GM12878 (cell line): Measurements from ENCODE around the gene AWAT1. TPM values are rescaled to one million over a fixed set of nuclear protein-coding genes. Genes with fewer than 3 reads are reported as not detected.

Experiments
- ATAC-seq: fragments of 200-7000 bp; cut with Tn5 transposase; 3 replicates; pipeline ENCODE4 v1.9.1; 2020; ENCODE audit warnings: mild to moderate bottlenecking, moderate library complexity
- BruUV-seq: library from RNA; stranded (reverse); fragments of 400-500 nt; replicated peaks from 2 replicates; lab custom pipeline; 2021; lab: Mats Ljungman, UMichigan
- CTCF ChIA-PET: fragments of 300-600 bp; sonication (Branson Sonifier 250); formaldehyde crosslinking; extraction: SDS; loops from one replicate; lab custom pipeline; 2021; ENCODE audit warnings: inconsistent platforms; lab: Yijun Ruan, JAX
- POLR2A ChIA-PET: fragments of 350-600 bp; formaldehyde crosslinking; extraction: SDS; loops from one replicate; lab custom pipeline; 2021; ENCODE audit warnings: inconsistent platforms; lab: Charles Lee
- RAD21 ChIA-PET: fragments of 300-600 bp; sonication (Branson Sonifier 250); formaldehyde crosslinking; loops from one replicate; lab custom pipeline; 2023; ENCODE audit warnings: antibody characterized with exemption; ENCODE audit not compliant: unreplicated experiment; lab: Charles Lee
- SMC1A ChIA-PET: fragments of 300-600 bp; sonication (Branson Sonifier 250); formaldehyde crosslinking; loops from one replicate; lab custom pipeline; 2023; ENCODE audit not compliant: unreplicated experiment, uncharacterized antibody; lab: Charles Lee
- DNase-seq: peaks from one replicate; pipeline ENCODE4 v3.0.0-alpha.2; 2011; ENCODE audit warnings: low read depth, low spot score
- FAIRE-seq: peaks from 3 replicates; lab custom pipeline; 2011; peaks lifted over from hg19 to GRCh38; lab: Jason Lieb, UNC
- H2AFZ ChIP-seq: 2 replicates; pipeline ENCODE4 v1.6.0; 2011; ENCODE audit warnings: low read depth, low read length, control low read depth; ENCODE audit not compliant: control insufficient read depth
- H3K27ac ChIP-seq: 2 replicates; pipeline ENCODE4 v1.5.1; 2011; ENCODE audit warnings: control low read depth; ENCODE audit not compliant: control insufficient read depth, insufficient read depth
- H3K27me3 ChIP-seq, 2 experiments: replicated peaks in 1 of 2; 2 replicates each; pipeline versions ENCODE4 v1.6.0 to v1.6.1; 2011; ENCODE audit warnings: low read length in 1 of 2; ENCODE audit not compliant: control insufficient read depth in 2 of 2, insufficient read depth in 2 of 2
- H3K36me3 ChIP-seq, 2 experiments: 2 replicates each; pipeline ENCODE4 v1.5.1; 2011; ENCODE audit warnings: low read length in 1 of 2; ENCODE audit not compliant: control insufficient read depth in 2 of 2, insufficient read depth in 2 of 2
- H3K4me1 ChIP-seq: 2 replicates; pipeline ENCODE4 v1.6.1; 2011; ENCODE audit warnings: mild to moderate bottlenecking, low read length, moderate library complexity, mixed read lengths; ENCODE audit not compliant: control insufficient read depth, insufficient read depth
- H3K4me2 ChIP-seq: 2 replicates; pipeline ENCODE4 v1.6.0; 2011; ENCODE audit warnings: control low read depth; ENCODE audit not compliant: control insufficient read depth, insufficient read depth
- H3K4me3 ChIP-seq: fragments of 200-600 bp; sonication (generic); 2 replicates; pipeline ENCODE4 v1.5.1; 2016
- H3K79me2 ChIP-seq: 2 replicates; pipeline ENCODE4 v1.6.0; 2011; ENCODE audit warnings: low read length; ENCODE audit not compliant: control insufficient read depth, insufficient read depth
- H3K9ac ChIP-seq: 2 replicates; pipeline ENCODE4 v1.8.0; 2011; ENCODE audit warnings: low read length, control low read depth, mixed read lengths; ENCODE audit not compliant: control insufficient read depth, insufficient read depth
- H3K9me3 ChIP-seq: replicated peaks from 3 replicates; pipeline ENCODE4 v1.5.1; 2011; ENCODE audit warnings: mild to moderate bottlenecking, low read length; ENCODE audit not compliant: control insufficient read depth, insufficient read depth
- H4K20me1 ChIP-seq: 2 replicates; pipeline ENCODE4 v1.6.0; 2011; ENCODE audit not compliant: control insufficient read depth, insufficient read depth
- BCLAF1 ChIP-seq: fragments of 450-650 bp; IDR thresholded peaks from 2 replicates; pipeline ENCODE4 v1.6.1; 2017; ENCODE audit warnings: antibody characterized with exemption, mild to moderate bottlenecking, moderate library complexity
- BHLHE40 ChIP-seq, 2 experiments: fragments of 450-650 bp in 1 of 2; IDR thresholded peaks; 2 replicates each; pipeline ENCODE4 v1.6.1; 2011 to 2017; ENCODE audit warnings: low read depth in 2 of 2, borderline replicate concordance in 1 of 2, improper control_type of control experiment in 1 of 2, low read length in 1 of 2, mild to moderate bottlenecking in 1 of 2
- CEBPB ChIP-seq, 2 experiments: fragments of 150-350 bp in 1 of 2; IDR thresholded peaks; 2 replicates each; pipeline ENCODE4 v1.6.1; 2012 to 2014; ENCODE audit warnings: low read depth in 2 of 2, low read length in 2 of 2, borderline replicate concordance in 1 of 2, inconsistent platforms in 1 of 2
- ETV6 ChIP-seq, 2 experiments: fragments of 450-650 bp in 1 of 2; IDR thresholded peaks in 1 of 2; conservative IDR thresholded peaks in 1 of 2; 2 replicates each; pipeline ENCODE4 v1.6.1; 2014; ENCODE audit warnings: antibody characterized with exemption in 1 of 2, borderline replicate concordance in 1 of 2, low read depth in 1 of 2, mild to moderate bottlenecking in 1 of 2, moderate library complexity in 1 of 2
- NR2C1 ChIP-seq: fragments of 450-650 bp; IDR thresholded peaks from 2 replicates; pipeline ENCODE4 v1.6.1; 2017; ENCODE audit warnings: antibody characterized with exemption, mild to moderate bottlenecking, moderate library complexity
- PAX8 ChIP-seq: fragments of 450-650 bp; IDR thresholded peaks from 2 replicates; pipeline ENCODE4 v1.6.1; 2017; ENCODE audit warnings: mild to moderate bottlenecking, moderate library complexity
- RUNX3 ChIP-seq: IDR thresholded peaks from 2 replicates; pipeline ENCODE4 v1.6.1; 2012; ENCODE audit warnings: low read length, inconsistent platforms
- ZNF217 ChIP-seq: fragments of 450-650 bp; IDR thresholded peaks from 2 replicates; pipeline ENCODE4 v1.6.1; 2017; ENCODE audit warnings: antibody characterized with exemption, mild to moderate bottlenecking
- ZZZ3 ChIP-seq: IDR thresholded peaks from 2 replicates; pipeline ENCODE4 v1.6.1; 2011; ENCODE audit warnings: low read depth; ENCODE audit not compliant: control insufficient read depth, insufficient read length
- WGBS: methylation state at CpG from one replicate; pipeline ENCODE4 v1.1.6; 2016; ENCODE audit warnings: low lambda C conversion rate; ENCODE audit not compliant: insufficient replicate concordance, insufficient coverage; ENCODE audit errors: missing lambda C conversion rate; 5-methylcytosine and 5-hydroxymethylcytosine counted together
- in situ Hi-C: fragments of 300-500 bp; cut with MboI; formaldehyde crosslinking; loops from 9 replicates; pipeline ENCODE4 v1.14.3; 2018; ENCODE audit warnings: mixed read lengths
- intact Hi-C: fragments of 100-400 bp; cut with micrococcal nuclease; formaldehyde crosslinking; loops from one replicate; pipeline ENCODE4 v1.14.2; 2022; ENCODE audit not compliant: unreplicated experiment
- polyA plus RNA-seq, 11 experiments: library from polyadenylated mRNA; depleted of rRNA in 4 of 11; unstranded in 6 of 11; stranded (reverse) in 5 of 11; fragments of >200 nt; fragmentation: Nextera tagmentation in 4 of 11; fragmentation: Illumina TruSeq in 1 of 11; extraction: Ambion mirVana in 4 of 11; extraction: Trizol in 1 of 11; gene quantifications; 1 replicate in 1 of 11; 2 replicates in 10 of 11; pipeline versions ENCODE4 v1.2.1 to v1.2.3, GENCODE V29; 2011 to 2016; ENCODE audit warnings: inconsistent platforms in 2 of 11, missing spikeins in 2 of 11, low read depth in 1 of 11
- total RNA-seq, 4 experiments: library from RNA; depleted of rRNA in 3 of 4; stranded (reverse); fragments of >200 nt in 3 of 4; fragmentation: Illumina TruSeq in 1 of 4; extraction: Trizol in 1 of 4; gene quantifications; 2 replicates each; pipeline versions ENCODE4 v1.2.1 to v1.2.3, GENCODE V29; 2013 to 2021

AWAT1 gene
- total and polyA plus RNA-seq, 10 of the 15 experiments (the other 5 are each of a cell fraction or from before 2014, with no cell fraction given): not detected

- Histone ChIP-seq H3K36me3 (no peaks in the 10 kb centered on the region), H3K9ac (no peak within 1 kb of the TSS), H3K79me2 (no peaks in the 10 kb centered on the region), H3K4me3 (no peak within 1 kb of the TSS), H3K4me1 (no peaks in the 10 kb centered on the region), H3K27ac (no peak within 1 kb of the TSS), H3K9me3 (no peaks in the 10 kb centered on the region), H3K27me3 (no peaks in the 10 kb centered on the region), H4K20me1 (no peaks in the 10 kb centered on the region), H3K4me2 (no peak within 1 kb of the TSS), H2AFZ (no peak within 1 kb of the TSS)
- WGBS: 13% methylated on average over 4 of the region's 4 CpGs
- FAIRE-seq (no peak), ATAC-seq (no peak), DNase-seq (no peak)
- ChIA-PET RAD21 (no interaction called here), POLR2A (no interaction called here), CTCF (interaction anchor here (1.8 kb wide), 1 partner anchor 9 kb away, joined by 5 read pairs; no protein-coding TSS in a partner anchor), SMC1A (interaction anchor here (1.2 kb wide), 1 partner anchor 10 kb away, joined by 4 read pairs; no protein-coding TSS in a partner anchor)
- intact Hi-C loops: loop anchor here (5.0 kb wide), 1 partner anchor 228 kb away; no protein-coding TSS in a partner anchor
- no peak for TF ChIP-seq NR2C1
- BruUV-seq: no TSS peak
- in situ Hi-C loops: no loop called here
Measured at GRCh38 chrX:70260104-70260503, 25.6 kb downstream of the AWAT1 start, which contains the start of gene P2RY4. P2RY4 (minus strand) TSS chrX:70260204; CDS start chrX:70259624, 580 bp downstream.

- BruUV-seq: no TSS peak
- no peaks in the 10 kb centered on the region for H3K36me3 ChIP-seq
- FAIRE-seq (no peak), DNase-seq (no peak), ATAC-seq (peak; percentile 95)
- H3K4me2 ChIP-seq: no peak overlapping the region
- ChIA-PET CTCF (interaction anchor here (0.6 to 2.1 kb wide), 6 partner anchors 11 to 795 kb away, joined by 3 to 15 read pairs (median 3); partner anchors contain the start of gene IGBP1), RAD21 (interaction anchor here (1.0 to 1.6 kb wide), 2 partner anchors 130 to 171 kb away, joined by 4 to 9 read pairs; partner anchors contain the start of gene IGBP1), SMC1A (interaction anchor here (1.0 to 1.2 kb wide), 3 partner anchors 10 to 130 kb away, joined by 3 to 5 read pairs (median 4); partner anchors contain the start of gene IGBP1), POLR2A (no interaction called here)
- intact Hi-C loops (loop anchor here (2.0 to 5.0 kb wide), 2 partner anchors 66 to 231 kb away; no protein-coding TSS in a partner anchor), in situ Hi-C loops (no loop called here)
- H3K27me3 ChIP-seq: no peaks in the 10 kb centered on the region
- H3K4me3 ChIP-seq: no peak overlapping the region
- no peaks in the 10 kb centered on the region for H3K79me2 ChIP-seq
- no peak overlapping the region for H2AFZ ChIP-seq
- H3K9me3 ChIP-seq: no peaks in the 10 kb centered on the region
- H3K4me1 ChIP-seq: no peaks in the 10 kb centered on the region
- no peak overlapping the region for H3K27ac ChIP-seq
- no peak overlapping the region for H3K9ac ChIP-seq
- no peaks in the 10 kb centered on the region for H4K20me1 ChIP-seq
- 14% methylated on average over 7 of the region's 7 CpGs for WGBS
- no peak for TF ChIP-seq BHLHE40 (IDR thresholded peaks at IDR 0.05; ENCODE audit: borderline replicate concordance in 1 of 2, low read depth in 2 of 2, low read length in 1 of 2)
- no peak for TF ChIP-seq ETV6 (conservative IDR thresholded peaks at IDR 0.05 in 1 of 2, IDR thresholded peaks at IDR 0.05 in 1 of 2; ENCODE audit: borderline replicate concordance in 1 of 2, low read depth in 1 of 2)
- no peak for TF ChIP-seq RUNX3
- no peak for TF ChIP-seq PAX8
- TF ChIP-seq CEBPB (IDR thresholded peaks at IDR 0.05; ENCODE audit: borderline replicate concordance in 1 of 2, low read depth in 2 of 2, low read length in 2 of 2): no peak
- TF ChIP-seq ZZZ3: no peak
- TF ChIP-seq BCLAF1: no peak
- no peak for TF ChIP-seq ZNF217
Measured at GRCh38 chrX:70262952-70263567, 28.6 kb downstream of the AWAT1 start.
